ENCODE data around the gene IFNA5. TPM values are rescaled to one million over a fixed set of nuclear protein-coding genes. Genes with fewer than 3 reads are reported as not detected.

The IFNA5 gene
- total and polyA plus RNA-seq, 2 of the 8 experiments (the other 6 are each of a cell fraction or from before 2014, with no cell fraction given) = not detected

DNA sequence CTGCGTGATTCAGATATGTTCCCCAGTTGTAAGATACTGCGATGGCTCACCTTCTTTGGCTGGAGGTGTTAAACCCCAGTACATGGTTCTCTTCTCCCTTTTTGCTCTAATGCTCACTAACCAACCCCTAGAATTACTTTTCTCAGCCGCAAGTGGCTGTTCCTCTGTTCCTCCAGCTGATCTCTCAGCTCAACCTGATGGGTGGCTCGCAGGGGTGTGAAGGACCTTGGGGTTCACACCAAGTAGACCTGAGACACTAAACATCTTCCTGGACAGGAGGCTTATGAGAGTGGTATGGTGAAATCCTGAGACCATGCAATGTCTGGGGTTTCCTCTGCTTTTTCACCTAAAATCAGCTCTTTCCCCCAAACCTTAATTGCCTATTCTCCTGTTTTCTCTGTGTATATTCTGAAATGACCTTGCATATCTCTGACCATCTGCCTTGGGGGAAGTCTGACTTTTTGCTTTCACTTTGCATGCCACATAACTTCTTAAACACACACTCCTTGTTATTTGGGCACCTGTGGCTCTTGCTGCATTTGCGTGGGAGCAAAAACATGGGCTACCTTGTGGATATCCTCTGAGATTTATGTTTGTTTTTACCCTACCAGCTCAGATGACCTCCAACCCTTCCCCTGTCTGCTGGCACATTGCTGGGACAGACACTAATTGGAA is 49.4 kb downstream of the IFNA5 start:
- Histone ChIP-seq H2BK12ac (ENCODE audit: low read depth, low read length) (no peak overlapping the region), H3K79me2 (ENCODE audit: control insufficient read depth in 1 of 2, insufficient read depth in 2 of 2, low read length in 2 of 2) (no peaks in the 10 kb centered on the region), H2AFZ (ENCODE audit: low read length) (no peak overlapping the region), H4K5ac (ENCODE audit: insufficient read length, low read depth, low read length) (no peak overlapping the region), H2AK5ac (ENCODE audit: low read depth, low read length) (no peak overlapping the region), H3K4me1 (replicated peaks in 1 of 4; ENCODE audit: control insufficient read depth in 3 of 4, insufficient read depth in 4 of 4, low read length in 3 of 4) (peaks cover 0 to 7% (median 3%) of the 10 kb centered on the region in 4 experiments; a peak in 3 of 7 replicates), H2BK15ac (ENCODE audit: low read length) (no peak overlapping the region), H3K14ac (ENCODE audit: insufficient read length) (no peak overlapping the region), H3K56ac (replicated peaks; ENCODE audit: insufficient read length, low read depth, low read length) (no peak overlapping the region), H3K4me2 (ENCODE audit: insufficient read depth in 1 of 2, low read depth in 2 of 2, low read length in 2 of 2) (no peak overlapping the region), H3K27me3 (replicated peaks in 1 of 4; ENCODE audit: control insufficient read depth in 3 of 4, extremely low read depth in 1 of 4, insufficient read depth in 3 of 4, low read length in 3 of 4) (no peaks in the 10 kb centered on the region; a peak in 1 of 7 replicates), H3K36me3 (ENCODE audit: control insufficient read depth in 2 of 4, insufficient read depth in 4 of 4, low read length in 3 of 4) (no peaks in the 10 kb centered on the region), H3K9ac (replicated peaks in 1 of 4; ENCODE audit: extremely low read depth in 1 of 4, low read depth in 3 of 4, low read length in 3 of 4) (no peak overlapping the region), H2BK120ac (replicated peaks; ENCODE audit: low read depth, low read length) (no peak overlapping the region), H2BK20ac (ENCODE audit: low read length) (no peak overlapping the region), H3K9me3 (ENCODE audit: insufficient read depth in 2 of 2, low read depth in 1 of 2, low read length in 1 of 2) (peaks cover 3 to 9% of the 10 kb centered on the region in 2 experiments; a peak in 1 of 4 replicates), H3K4ac (replicated peaks; ENCODE audit: insufficient read length, low read depth, low read length) (no peak overlapping the region), H3K18ac (ENCODE audit: extremely low read depth, low read length) (no peak overlapping the region), H3K23ac (ENCODE audit: insufficient read length) (no peak overlapping the region), H3K27ac (ENCODE audit: low read depth, low read length) (no peak overlapping the region), H2BK5ac (ENCODE audit: low read depth, low read length) (no peak overlapping the region), H4K20me1 (replicated peaks in 1 of 2; ENCODE audit: control insufficient read depth in 1 of 2, insufficient read depth in 2 of 2, low read length in 2 of 2) (no peaks in the 10 kb centered on the region), H4K91ac (replicated peaks; ENCODE audit: insufficient read length, low read length) (no peak overlapping the region), H3K4me3 (ENCODE audit: extremely low read depth in 1 of 4, insufficient read depth in 2 of 4, low read depth in 3 of 4, low read length in 4 of 4) (no peak overlapping the region), H4K8ac (ENCODE audit: extremely low read depth, insufficient read depth, low read length) (no peak overlapping the region), H3K79me1 (ENCODE audit: low read depth, low read length) (no peaks in the 10 kb centered on the region), H3K23me2 (ENCODE audit: low read depth, low read length) (no peaks in the 10 kb centered on the region)
- DNase-seq (ENCODE audit: low read depth in 1 of 2, low spot score in 2 of 2) (no peak), FAIRE-seq (no peak)
- CTCF ChIA-PET (ENCODE audit: partially characterized antibody) = interaction anchor here (0.6 to 1.7 kb wide), 5 partner anchors 20 to 535 kb away, joined by 3 to 4 read pairs (median 3); no protein-coding TSS in a partner anchor
- POLR2A ChIA-PET (ENCODE audit: partially characterized antibody) = no interaction called here
- WGBS, 2 experiments (ENCODE audit: extremely low coverage in 1 of 2, insufficient coverage in 1 of 2, insufficient read length in 1 of 2, insufficient replicate concordance in 2 of 2, low coverage in 1 of 2, low lambda C conversion rate in 2 of 2, missing lambda C conversion rate in 1 of 2) = 84% methylated on average over 5 of the region's 5 CpGs; no CpG with 5 or more reads in 1 of the 2 experiments
- TF ChIP-seq GTF2F1 (IDR thresholded peaks at IDR 0.05; ENCODE audit: borderline replicate concordance, low read depth, low read length) = no peak
- no peak for TF ChIP-seq EP300 (IDR thresholded peaks at IDR 0.05; ENCODE audit: borderline replicate concordance in 1 of 2, low read depth in 2 of 2, low read length in 2 of 2)
- no peak for TF ChIP-seq TCF12 (IDR thresholded peaks at IDR 0.05; ENCODE audit: low read depth, low read length)
- no peak for TF ChIP-seq RXRA (IDR thresholded peaks at IDR 0.05; ENCODE audit: insufficient read depth, low read depth, low read length)
- no peak for TF ChIP-seq CTCF (IDR thresholded peaks at IDR 0.05; ENCODE audit: control extremely low read depth in 1 of 3, insufficient read depth in 1 of 3, low read depth in 1 of 3, low read length in 3 of 3)
- TF ChIP-seq TEAD4 (IDR thresholded peaks at IDR 0.05; ENCODE audit: low read depth, low read length) = no peak
- TF ChIP-seq HDAC2 (IDR thresholded peaks at IDR 0.05; ENCODE audit: borderline replicate concordance in 1 of 2, low read depth in 2 of 2, low read length in 2 of 2) = no peak
- no peak for TF ChIP-seq SIRT6 (IDR thresholded peaks at IDR 0.05; ENCODE audit: low read length)
